Measurements from ENCODE around the gene KCTD20.
"Not testable (repeated sequence)": the region's sequence is repeated elsewhere in the genome, so short reads cannot be mapped to it uniquely, and the experiment has no call there.

KCTD20 gene

DNA sequence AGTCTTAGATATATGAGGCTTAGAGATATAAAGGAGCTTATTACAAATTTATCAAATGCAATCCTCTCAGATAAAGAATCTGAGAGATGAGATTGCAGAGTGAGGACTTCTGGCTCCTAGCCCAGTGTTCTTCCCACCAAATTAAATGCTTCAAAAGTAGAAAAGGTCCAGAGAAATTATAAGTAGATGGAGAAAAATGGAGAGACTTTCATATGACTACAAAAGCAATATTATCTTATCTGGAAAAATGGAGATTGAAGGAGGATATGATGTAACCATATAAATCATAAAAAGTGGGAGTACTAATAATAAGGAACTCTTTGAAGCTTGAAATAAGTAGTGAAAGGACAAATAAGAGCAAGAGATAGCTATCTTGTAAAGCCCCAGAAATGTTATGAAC is 2.8 kb downstream of the KCTD20 start:
- H3K4me3 ChIP-seq (replicated peaks; ENCODE audit: insufficient read depth, low read length): no peak overlapping the region
- no peaks in the 10 kb centered on the region for H3K27me3 ChIP-seq (ENCODE audit: insufficient read depth, poor library complexity, severe bottlenecking)
- TF ChIP-seq, protein P1, sequence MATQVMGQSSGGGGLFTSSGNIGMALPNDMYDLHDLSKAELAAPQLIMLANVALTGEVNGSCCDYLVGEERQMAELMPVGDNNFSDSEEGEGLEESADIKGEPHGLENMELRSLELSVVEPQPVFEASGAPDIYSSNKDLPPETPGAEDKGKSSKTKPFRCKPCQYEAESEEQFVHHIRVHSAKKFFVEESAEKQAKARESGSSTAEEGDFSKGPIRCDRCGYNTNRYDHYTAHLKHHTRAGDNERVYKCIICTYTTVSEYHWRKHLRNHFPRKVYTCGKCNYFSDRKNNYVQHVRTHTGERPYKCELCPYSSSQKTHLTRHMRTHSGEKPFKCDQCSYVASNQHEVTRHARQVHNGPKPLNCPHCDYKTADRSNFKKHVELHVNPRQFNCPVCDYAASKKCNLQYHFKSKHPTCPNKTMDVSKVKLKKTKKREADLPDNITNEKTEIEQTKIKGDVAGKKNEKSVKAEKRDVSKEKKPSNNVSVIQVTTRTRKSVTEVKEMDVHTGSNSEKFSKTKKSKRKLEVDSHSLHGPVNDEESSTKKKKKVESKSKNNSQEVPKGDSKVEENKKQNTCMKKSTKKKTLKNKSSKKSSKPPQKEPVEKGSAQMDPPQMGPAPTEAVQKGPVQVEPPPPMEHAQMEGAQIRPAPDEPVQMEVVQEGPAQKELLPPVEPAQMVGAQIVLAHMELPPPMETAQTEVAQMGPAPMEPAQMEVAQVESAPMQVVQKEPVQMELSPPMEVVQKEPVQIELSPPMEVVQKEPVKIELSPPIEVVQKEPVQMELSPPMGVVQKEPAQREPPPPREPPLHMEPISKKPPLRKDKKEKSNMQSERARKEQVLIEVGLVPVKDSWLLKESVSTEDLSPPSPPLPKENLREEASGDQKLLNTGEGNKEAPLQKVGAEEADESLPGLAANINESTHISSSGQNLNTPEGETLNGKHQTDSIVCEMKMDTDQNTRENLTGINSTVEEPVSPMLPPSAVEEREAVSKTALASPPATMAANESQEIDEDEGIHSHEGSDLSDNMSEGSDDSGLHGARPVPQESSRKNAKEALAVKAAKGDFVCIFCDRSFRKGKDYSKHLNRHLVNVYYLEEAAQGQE (IDR thresholded peaks at IDR 0.05; ENCODE audit: insufficient replicate concordance, low read depth): no peak
- TF ChIP-seq POLR2AphosphoS5 (IDR thresholded peaks at IDR 0.05; ENCODE audit: low read depth) (no peak), SPI1 (IDR thresholded peaks at IDR 0.05; ENCODE audit: borderline replicate concordance, low read depth) (no peak), GABPA (IDR thresholded peaks at IDR 0.05; ENCODE audit: low read depth) (no peak)
- TF ChIP-seq, protein P2, sequence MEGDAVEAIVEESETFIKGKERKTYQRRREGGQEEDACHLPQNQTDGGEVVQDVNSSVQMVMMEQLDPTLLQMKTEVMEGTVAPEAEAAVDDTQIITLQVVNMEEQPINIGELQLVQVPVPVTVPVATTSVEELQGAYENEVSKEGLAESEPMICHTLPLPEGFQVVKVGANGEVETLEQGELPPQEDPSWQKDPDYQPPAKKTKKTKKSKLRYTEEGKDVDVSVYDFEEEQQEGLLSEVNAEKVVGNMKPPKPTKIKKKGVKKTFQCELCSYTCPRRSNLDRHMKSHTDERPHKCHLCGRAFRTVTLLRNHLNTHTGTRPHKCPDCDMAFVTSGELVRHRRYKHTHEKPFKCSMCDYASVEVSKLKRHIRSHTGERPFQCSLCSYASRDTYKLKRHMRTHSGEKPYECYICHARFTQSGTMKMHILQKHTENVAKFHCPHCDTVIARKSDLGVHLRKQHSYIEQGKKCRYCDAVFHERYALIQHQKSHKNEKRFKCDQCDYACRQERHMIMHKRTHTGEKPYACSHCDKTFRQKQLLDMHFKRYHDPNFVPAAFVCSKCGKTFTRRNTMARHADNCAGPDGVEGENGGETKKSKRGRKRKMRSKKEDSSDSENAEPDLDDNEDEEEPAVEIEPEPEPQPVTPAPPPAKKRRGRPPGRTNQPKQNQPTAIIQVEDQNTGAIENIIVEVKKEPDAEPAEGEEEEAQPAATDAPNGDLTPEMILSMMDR (IDR thresholded peaks at IDR 0.05; ENCODE audit: insufficient read depth, low read length): no peak
- no peak overlapping the region for H3K27ac ChIP-seq (replicated peaks)
- DNase-seq (ENCODE audit: low read depth in 1 of 2, low spot score in 1 of 2): no peak

DNA sequence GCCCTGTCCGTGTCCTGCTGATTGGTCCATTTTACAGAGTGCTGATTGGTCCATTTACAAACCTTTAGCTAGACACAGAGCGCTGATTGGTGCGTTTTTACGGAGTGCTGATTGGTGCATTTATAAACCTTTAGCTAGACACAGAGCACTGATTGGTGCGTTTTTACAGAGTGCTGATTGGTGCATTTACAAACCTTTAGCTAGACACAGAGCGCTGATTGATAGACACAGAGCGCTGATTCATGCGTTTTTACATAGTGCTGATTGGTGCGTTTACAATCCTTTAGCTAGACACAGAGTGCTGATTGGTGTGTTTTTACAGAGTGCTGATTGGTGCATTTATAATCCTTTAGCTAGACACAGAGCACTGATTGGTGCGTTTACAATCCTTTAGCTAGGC is 6.4 kb downstream of the KCTD20 start:
- not testable (repeated sequence) for H3K27me3 ChIP-seq (ENCODE audit: insufficient read depth, poor library complexity, severe bottlenecking); H3K27ac ChIP-seq (replicated peaks); H3K4me3 ChIP-seq (replicated peaks; ENCODE audit: insufficient read depth, low read length); DNase-seq (ENCODE audit: low read depth in 1 of 2, low spot score in 1 of 2)

DNA sequence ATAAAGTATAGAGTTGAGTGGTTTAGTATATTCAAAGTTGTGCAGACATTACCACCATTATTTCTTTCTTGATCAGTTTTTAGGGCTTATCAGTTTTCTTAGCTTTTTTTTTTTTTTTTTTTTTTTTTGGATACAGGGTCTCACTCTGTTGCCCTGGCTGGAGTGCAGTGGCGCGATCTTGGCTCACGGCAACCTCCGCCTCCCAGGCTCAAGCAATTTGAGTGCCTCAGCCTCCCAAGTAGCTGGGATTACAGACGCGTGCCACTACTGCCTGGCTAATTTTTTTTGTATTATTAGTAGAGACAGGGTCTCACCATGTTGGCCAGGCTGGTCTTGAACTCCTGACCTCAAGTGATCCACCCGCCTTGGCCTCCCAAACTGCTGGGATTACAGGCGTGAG is 10.1 kb downstream of the KCTD20 start:
- DNase-seq (ENCODE audit: low read depth in 1 of 2, low spot score in 1 of 2); H3K27ac ChIP-seq (replicated peaks); H3K27me3 ChIP-seq (ENCODE audit: insufficient read depth, poor library complexity, severe bottlenecking); H3K4me3 ChIP-seq (replicated peaks; ENCODE audit: insufficient read depth, low read length): not testable (repeated sequence)

DNA sequence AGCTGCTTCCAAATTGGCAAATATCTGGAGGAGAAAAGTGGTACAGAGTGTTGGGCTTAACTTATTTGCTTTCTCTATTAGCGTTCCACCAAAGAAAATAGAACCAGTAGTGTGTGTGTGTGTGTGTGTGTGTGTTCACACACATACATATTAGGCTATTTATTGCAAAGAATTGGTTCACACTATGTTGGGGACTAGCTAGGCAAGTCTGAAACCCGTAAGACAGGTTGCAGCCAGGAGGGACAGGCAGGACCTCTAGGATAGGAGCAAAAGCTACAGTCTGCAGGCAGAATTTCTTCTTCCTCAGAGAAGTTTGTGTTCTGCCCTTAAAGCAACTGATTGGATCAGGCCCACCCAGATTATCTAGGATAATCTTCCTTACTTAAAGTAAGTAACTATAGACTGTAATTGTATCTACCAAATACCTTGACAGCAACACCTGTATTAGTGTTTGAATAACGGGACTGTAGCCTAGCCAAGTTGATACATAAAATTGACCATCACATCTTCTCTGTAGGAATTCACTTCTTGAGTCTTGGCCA is 12.8 kb downstream of the KCTD20 start:
- no peak overlapping the region for H3K27ac ChIP-seq (replicated peaks)
- no peak for DNase-seq (ENCODE audit: low read depth in 1 of 2, low spot score in 1 of 2)
- TF ChIP-seq, protein P2 (IDR thresholded peaks at IDR 0.05; ENCODE audit: insufficient read depth, low read length): no peak
- TF ChIP-seq GABPA (IDR thresholded peaks at IDR 0.05; ENCODE audit: low read depth) (no peak), SPI1 (IDR thresholded peaks at IDR 0.05; ENCODE audit: borderline replicate concordance, low read depth) (no peak), POLR2AphosphoS5 (IDR thresholded peaks at IDR 0.05; ENCODE audit: low read depth) (no peak)
- TF ChIP-seq, protein P1 (IDR thresholded peaks at IDR 0.05; ENCODE audit: insufficient replicate concordance, low read depth): no peak

DNA sequence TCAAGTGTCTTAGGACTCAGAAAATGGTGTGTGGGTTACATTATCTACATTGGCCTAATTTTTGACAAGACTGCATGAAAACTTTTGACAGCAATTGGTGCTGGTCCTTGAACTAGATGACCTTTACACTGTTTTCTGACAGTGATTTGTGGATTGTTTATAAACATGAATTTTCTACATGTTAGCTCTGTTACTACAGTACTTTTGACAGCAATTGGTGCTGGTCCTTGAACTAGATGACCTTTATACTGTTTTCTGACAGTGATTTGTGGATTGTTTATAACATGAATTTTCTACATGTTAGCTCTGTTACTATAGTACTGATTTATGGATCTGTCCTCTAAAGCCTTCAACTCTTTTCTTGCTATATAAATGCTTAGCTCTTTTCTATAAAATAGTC is 16.7 kb downstream of the KCTD20 start:
- TF ChIP-seq SPI1 (IDR thresholded peaks at IDR 0.05; ENCODE audit: borderline replicate concordance, low read depth) (no peak), GABPA (IDR thresholded peaks at IDR 0.05; ENCODE audit: low read depth) (no peak), POLR2AphosphoS5 (IDR thresholded peaks at IDR 0.05; ENCODE audit: low read depth) (no peak)
- TF ChIP-seq, protein P2 (IDR thresholded peaks at IDR 0.05; ENCODE audit: insufficient read depth, low read length): no peak
- TF ChIP-seq, protein P1 (IDR thresholded peaks at IDR 0.05; ENCODE audit: insufficient replicate concordance, low read depth): no peak
- H3K27ac ChIP-seq (replicated peaks): no peak overlapping the region
- H3K4me3 ChIP-seq (replicated peaks; ENCODE audit: insufficient read depth, low read length): no peak overlapping the region
- H3K27me3 ChIP-seq (ENCODE audit: insufficient read depth, poor library complexity, severe bottlenecking): no peaks in the 10 kb centered on the region
- DNase-seq (ENCODE audit: low read depth in 1 of 2, low spot score in 1 of 2): no peak

More for the DNA sequence above, 12.8 kb downstream of the KCTD20 start:
- Histone ChIP-seq H3K27me3 (ENCODE audit: insufficient read depth, poor library complexity, severe bottlenecking) (no peaks in the 10 kb centered on the region), H3K4me3 (replicated peaks; ENCODE audit: insufficient read depth, low read length) (no peak overlapping the region)
